Esophagus muscularis mucosa (tissue), 4 donors: ENCODE results near the gene GLRA3. TPM values are rescaled to one million over a fixed set of nuclear protein-coding genes. Genes with fewer than 3 reads are reported as not detected.

Source experiments
- DNase-seq: peaks from one replicate; pipeline ENCODE4 v3.0.0-alpha.2; 2017; ENCODE audit errors: extremely low spot score
- H3K27ac ChIP-seq, 4 donors: fragments of 200-600 bp; sonication (generic); replicated peaks in 1 of 4; 1 replicate in 3 of 4; 2 replicates in 1 of 4; pipeline ENCODE4 v1.5.1; 2016 to 2019; ENCODE audit warnings: mild to moderate bottlenecking in 1 of 4
- H3K27me3 ChIP-seq, 4 donors: fragments of 200-600 bp; sonication (generic); one replicate each; pipeline versions ENCODE4 v1.5.1 to v1.6.0; 2016 to 2019
- H3K36me3 ChIP-seq, 4 donors: fragments of 200-600 bp; sonication (generic); one replicate each; pipeline ENCODE4 v1.5.1; 2016 to 2019
- H3K4me1 ChIP-seq, 4 donors: fragments of 200-600 bp; sonication (generic); one replicate each; pipeline ENCODE4 v1.5.1; 2016 to 2019
- H3K4me3 ChIP-seq, 4 donors: fragments of 200-600 bp; sonication (generic); 1 replicate in 2 of 4; 2 replicates in 2 of 4; pipeline ENCODE4 v1.5.1; 2016 to 2019; ENCODE audit warnings: mild to moderate bottlenecking in 4 of 4, moderate library complexity in 1 of 4
- H3K9me3 ChIP-seq, 4 donors: fragments of 200-600 bp; sonication (generic); 1 replicate in 3 of 4; 2 replicates in 1 of 4; pipeline ENCODE4 v1.5.1; 2016 to 2019
- EP300 ChIP-seq: sonication (generic); formaldehyde crosslinking; IDR thresholded peaks from one replicate; pipeline ENCODE4 v1.6.1; 2017; ENCODE audit warnings: antibody characterized with exemption
- POLR2A ChIP-seq: fragments of 450-650 bp; IDR thresholded peaks from one replicate; pipeline ENCODE4 v1.6.1; 2017; ENCODE audit warnings: antibody characterized with exemption, moderate library complexity, mild to moderate bottlenecking, low read depth
- POLR2AphosphoS5 ChIP-seq, 2 donors: sonication (generic); formaldehyde crosslinking; IDR thresholded peaks; one replicate each; pipeline ENCODE4 v1.6.1; 2017; ENCODE audit warnings: antibody characterized with exemption in 2 of 2
- WGBS: methylation state at CpG from one replicate; pipeline ENCODE4 v1.1.5; 2018; 5-methylcytosine and 5-hydroxymethylcytosine counted together
- intact Hi-C: fragments of 100-400 bp; cut with DNase I; formaldehyde crosslinking; loops from one replicate; pipeline ENCODE4 v1.15.1; 2023
- total RNA-seq, 4 donors: library from RNA; depleted of rRNA; stranded (reverse); fragments of >200 nt; gene quantifications; one replicate each; pipeline versions ENCODE4 v1.1.0 to v1.2.1, GENCODE V29; 2016
- TF ChIP-seq, protein P1 (sequence below), 3 experiments: fragments of 200-600 bp in 2 of 3; fragments of 450-650 bp in 1 of 3; sonication (generic) in 2 of 3; IDR thresholded peaks; one replicate each; pipeline ENCODE4 v1.5.1; 2017 to 2019; ENCODE audit warnings: antibody characterized with exemption in 3 of 3, mild to moderate bottlenecking in 2 of 3, moderate library complexity in 1 of 3

GLRA3 gene
- total RNA-seq, 4 donors from 2014 or later: under 0.01 to 0.39 (median 0.11) TPM; not detected in 1

DNA sequence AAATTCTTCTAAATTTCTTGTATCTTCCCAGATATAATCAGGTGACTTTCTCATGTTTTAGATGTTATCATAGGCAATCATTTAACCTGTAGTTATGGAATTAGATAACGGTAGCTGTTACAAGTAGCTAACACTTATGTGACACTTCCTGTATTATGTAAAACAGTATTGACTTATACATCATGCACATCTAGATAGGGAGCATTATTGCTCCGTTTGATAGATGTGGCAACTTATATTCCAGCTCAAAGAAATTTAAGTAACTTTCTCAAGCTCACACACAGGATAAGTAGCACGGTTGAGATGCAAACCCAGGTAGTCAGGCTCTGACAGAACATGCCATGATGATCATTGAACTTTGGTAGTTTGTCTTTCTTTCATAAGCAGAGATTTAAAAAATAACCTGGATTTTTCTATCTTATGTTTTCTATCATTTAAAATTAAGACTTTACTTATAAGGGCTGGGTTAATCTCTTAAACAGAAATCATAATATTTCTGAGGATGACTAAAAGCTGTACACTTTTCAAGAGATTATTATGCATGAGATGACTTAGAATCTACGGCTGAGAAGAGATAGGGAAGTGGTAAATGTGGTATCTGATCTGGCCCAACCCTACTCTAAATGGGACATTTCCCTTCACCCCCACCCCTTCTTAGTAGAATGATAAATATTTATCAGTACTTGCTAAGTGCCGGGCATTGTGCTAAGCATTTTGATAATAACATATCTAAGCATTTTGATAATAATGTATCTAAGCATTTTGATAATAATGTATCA lies 237.6 kb downstream of the GLRA3 start:
- 81% methylated on average over 5 of the region's 5 CpGs for WGBS
- Histone ChIP-seq H3K4me1 (peaks cover 0 to 6% (median 4%) of the 10 kb centered on the region in 4 donors), H3K36me3 (no peaks in the 10 kb centered on the region), H3K27ac (no peak overlapping the region), H3K27me3 (no peaks in the 10 kb centered on the region), H3K9me3 (no peaks in the 10 kb centered on the region), H3K4me3 (no peak overlapping the region)
- TF ChIP-seq POLR2A (no peak), EP300 (no peak), POLR2AphosphoS5 (IDR thresholded peaks at IDR 0.05) (no peak)
- TF ChIP-seq, protein P1, sequence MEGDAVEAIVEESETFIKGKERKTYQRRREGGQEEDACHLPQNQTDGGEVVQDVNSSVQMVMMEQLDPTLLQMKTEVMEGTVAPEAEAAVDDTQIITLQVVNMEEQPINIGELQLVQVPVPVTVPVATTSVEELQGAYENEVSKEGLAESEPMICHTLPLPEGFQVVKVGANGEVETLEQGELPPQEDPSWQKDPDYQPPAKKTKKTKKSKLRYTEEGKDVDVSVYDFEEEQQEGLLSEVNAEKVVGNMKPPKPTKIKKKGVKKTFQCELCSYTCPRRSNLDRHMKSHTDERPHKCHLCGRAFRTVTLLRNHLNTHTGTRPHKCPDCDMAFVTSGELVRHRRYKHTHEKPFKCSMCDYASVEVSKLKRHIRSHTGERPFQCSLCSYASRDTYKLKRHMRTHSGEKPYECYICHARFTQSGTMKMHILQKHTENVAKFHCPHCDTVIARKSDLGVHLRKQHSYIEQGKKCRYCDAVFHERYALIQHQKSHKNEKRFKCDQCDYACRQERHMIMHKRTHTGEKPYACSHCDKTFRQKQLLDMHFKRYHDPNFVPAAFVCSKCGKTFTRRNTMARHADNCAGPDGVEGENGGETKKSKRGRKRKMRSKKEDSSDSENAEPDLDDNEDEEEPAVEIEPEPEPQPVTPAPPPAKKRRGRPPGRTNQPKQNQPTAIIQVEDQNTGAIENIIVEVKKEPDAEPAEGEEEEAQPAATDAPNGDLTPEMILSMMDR (IDR thresholded peaks at IDR 0.05): no peak
- intact Hi-C loops: no loop called here
- no peak for DNase-seq

DNA sequence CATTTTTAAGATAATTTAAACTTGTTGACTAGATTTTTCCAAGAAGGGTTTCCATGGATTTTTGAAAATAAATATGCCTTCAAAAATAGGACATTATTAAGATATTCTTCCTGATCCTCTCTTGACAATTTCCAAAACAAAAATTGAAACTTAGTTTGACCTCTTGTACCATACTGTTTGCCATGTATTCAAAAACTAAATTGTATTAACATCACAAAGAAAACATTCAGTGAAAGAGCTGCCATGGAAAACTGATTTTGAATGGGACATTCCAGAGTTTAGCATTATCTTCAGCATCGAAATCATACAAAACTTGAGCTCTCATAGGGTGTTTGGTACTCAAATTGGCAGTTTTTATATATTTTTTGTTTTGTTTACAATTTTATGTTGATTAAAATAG lies 238.7 kb downstream of the GLRA3 start:
- intact Hi-C loops: no loop called here

More for the DNA sequence above, 238.7 kb downstream of the GLRA3 start:
- H3K27me3 ChIP-seq: no peaks in the 10 kb centered on the region
- H3K27ac ChIP-seq: no peak overlapping the region
- no peak for TF ChIP-seq EP300
- TF ChIP-seq, protein P1 (IDR thresholded peaks at IDR 0.05): no peak
- no peak for TF ChIP-seq POLR2A
- TF ChIP-seq POLR2AphosphoS5 (IDR thresholded peaks at IDR 0.05): no peak
- no peaks in the 10 kb centered on the region for H3K36me3 ChIP-seq
- peaks cover 0 to 6% (median 4%) of the 10 kb centered on the region in 4 donors for H3K4me1 ChIP-seq
- no peaks in the 10 kb centered on the region for H3K9me3 ChIP-seq
- no peak overlapping the region for H3K4me3 ChIP-seq
- WGBS: 86% methylated on average over 1 of the region's 1 CpG
- DNase-seq: no peak

Other genes with a start within 250 kb of the GLRA3 start
- not detected for gene ADAM29, start 89.1 kb upstream of the GLRA3 start, total RNA-seq